Uterus (tissue), 4 donors: ENCODE measurements around the gene ATP6V1B1. TPM values are rescaled to one million over a fixed set of nuclear protein-coding genes. Genes with fewer than 3 reads are reported as not detected.

Experiments
- DNase-seq, 2 donors: peaks; one replicate each; pipeline ENCODE4 v3.0.0-alpha.2; 2019 to 2020
- H3K27ac ChIP-seq, 2 donors: fragments of 200-600 bp; sonication (generic); 1 replicate in 1 of 2; 2 replicates in 1 of 2; pipeline ENCODE4 v1.5.1; 2016 to 2018
- H3K27me3 ChIP-seq, 2 donors: fragments of 200-600 bp; sonication (generic); one replicate each; pipeline ENCODE4 v1.5.1; 2018 to 2019; ENCODE audit warnings: control low read depth in 1 of 2
- H3K36me3 ChIP-seq, 2 donors: fragments of 200-600 bp; sonication (generic); one replicate each; pipeline ENCODE4 v1.5.1; 2019; ENCODE audit warnings: control low read depth in 1 of 2
- H3K4me1 ChIP-seq, 2 donors: fragments of 200-600 bp; sonication (generic); one replicate each; pipeline ENCODE4 v1.5.1; 2018 to 2019; ENCODE audit warnings: control low read depth in 1 of 2
- H3K4me3 ChIP-seq, 2 donors: fragments of 200-600 bp; sonication (generic); 1 replicate in 1 of 2; 2 replicates in 1 of 2; pipeline ENCODE4 v1.5.1; 2018 to 2019; ENCODE audit warnings: mild to moderate bottlenecking in 1 of 2
- H3K9me3 ChIP-seq, 2 donors: fragments of 200-600 bp; sonication (generic); one replicate each; pipeline ENCODE4 v1.5.1; 2019; ENCODE audit warnings: control low read depth in 1 of 2
- POLR2A ChIP-seq, 2 donors: fragments of 450-650 bp; IDR thresholded peaks; one replicate each; pipeline ENCODE4 v1.6.1; 2016; ENCODE audit warnings: antibody characterized with exemption in 2 of 2, mild to moderate bottlenecking in 1 of 2, moderate library complexity in 1 of 2
- intact Hi-C: fragments of 100-400 bp; cut with DNase I; formaldehyde crosslinking; loops from one replicate; pipeline ENCODE4 v1.15.1; 2023; ENCODE audit warnings: low total_unique reads
- total RNA-seq, 4 donors: library from RNA; depleted of rRNA in 3 of 4; stranded (reverse); fragments of >200 nt in 3 of 4; gene quantifications; one replicate each; pipeline versions ENCODE4 v1.1.0 to v1.2.4, GENCODE V29; 2014 to 2023
- TF ChIP-seq, protein P1 (sequence below), 4 experiments: fragments of 200-600 bp in 2 of 4; fragments of 450-650 bp in 2 of 4; sonication (generic) in 2 of 4; IDR thresholded peaks; one replicate each; pipeline ENCODE4 v1.5.1; 2016 to 2019; ENCODE audit warnings: antibody characterized with exemption in 4 of 4, mild to moderate bottlenecking in 2 of 4, moderate library complexity in 1 of 4
- donor health status: DM: yes; HTN: yes; CAD: no.

Gene ATP6V1B1
- total RNA-seq, 4 donors from 2014 or later: 3.4 to 3.7 TPM; not detected in 2

DNA sequence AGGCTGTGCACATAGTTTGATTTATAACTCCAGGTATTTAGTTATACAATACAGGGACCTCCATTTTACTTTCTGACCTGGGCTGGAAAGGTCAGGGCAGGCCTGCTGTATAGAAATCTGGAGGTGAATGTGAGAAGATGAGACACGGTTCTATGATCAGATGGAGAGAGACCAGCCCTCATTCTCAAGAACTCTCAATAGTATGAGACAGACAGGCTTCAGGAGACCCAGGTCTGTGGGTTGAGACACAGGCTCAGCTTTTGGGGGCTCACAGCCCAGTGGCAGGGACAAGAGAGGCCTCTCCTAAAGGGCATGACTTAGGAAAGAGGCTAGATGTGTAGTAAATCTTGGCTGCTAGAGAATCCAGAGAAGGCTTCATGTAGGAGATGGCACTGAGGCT, 719 bp upstream of the ATP6V1B1 start:
- H3K9me3 ChIP-seq: no peaks in the 10 kb centered on the region
- no peaks in the 10 kb centered on the region for H3K27me3 ChIP-seq
- no peaks in the 10 kb centered on the region for H3K4me1 ChIP-seq
- no peak for DNase-seq
- no peak overlapping the region for H3K27ac ChIP-seq
- intact Hi-C loops: no loop called here
- H3K4me3 ChIP-seq: no peak overlapping the region
- no peak for TF ChIP-seq POLR2A (IDR thresholded peaks at IDR 0.05)
- TF ChIP-seq, protein P1, sequence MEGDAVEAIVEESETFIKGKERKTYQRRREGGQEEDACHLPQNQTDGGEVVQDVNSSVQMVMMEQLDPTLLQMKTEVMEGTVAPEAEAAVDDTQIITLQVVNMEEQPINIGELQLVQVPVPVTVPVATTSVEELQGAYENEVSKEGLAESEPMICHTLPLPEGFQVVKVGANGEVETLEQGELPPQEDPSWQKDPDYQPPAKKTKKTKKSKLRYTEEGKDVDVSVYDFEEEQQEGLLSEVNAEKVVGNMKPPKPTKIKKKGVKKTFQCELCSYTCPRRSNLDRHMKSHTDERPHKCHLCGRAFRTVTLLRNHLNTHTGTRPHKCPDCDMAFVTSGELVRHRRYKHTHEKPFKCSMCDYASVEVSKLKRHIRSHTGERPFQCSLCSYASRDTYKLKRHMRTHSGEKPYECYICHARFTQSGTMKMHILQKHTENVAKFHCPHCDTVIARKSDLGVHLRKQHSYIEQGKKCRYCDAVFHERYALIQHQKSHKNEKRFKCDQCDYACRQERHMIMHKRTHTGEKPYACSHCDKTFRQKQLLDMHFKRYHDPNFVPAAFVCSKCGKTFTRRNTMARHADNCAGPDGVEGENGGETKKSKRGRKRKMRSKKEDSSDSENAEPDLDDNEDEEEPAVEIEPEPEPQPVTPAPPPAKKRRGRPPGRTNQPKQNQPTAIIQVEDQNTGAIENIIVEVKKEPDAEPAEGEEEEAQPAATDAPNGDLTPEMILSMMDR (IDR thresholded peaks at IDR 0.05): no peak
- no peaks in the 10 kb centered on the region for H3K36me3 ChIP-seq

DNA sequence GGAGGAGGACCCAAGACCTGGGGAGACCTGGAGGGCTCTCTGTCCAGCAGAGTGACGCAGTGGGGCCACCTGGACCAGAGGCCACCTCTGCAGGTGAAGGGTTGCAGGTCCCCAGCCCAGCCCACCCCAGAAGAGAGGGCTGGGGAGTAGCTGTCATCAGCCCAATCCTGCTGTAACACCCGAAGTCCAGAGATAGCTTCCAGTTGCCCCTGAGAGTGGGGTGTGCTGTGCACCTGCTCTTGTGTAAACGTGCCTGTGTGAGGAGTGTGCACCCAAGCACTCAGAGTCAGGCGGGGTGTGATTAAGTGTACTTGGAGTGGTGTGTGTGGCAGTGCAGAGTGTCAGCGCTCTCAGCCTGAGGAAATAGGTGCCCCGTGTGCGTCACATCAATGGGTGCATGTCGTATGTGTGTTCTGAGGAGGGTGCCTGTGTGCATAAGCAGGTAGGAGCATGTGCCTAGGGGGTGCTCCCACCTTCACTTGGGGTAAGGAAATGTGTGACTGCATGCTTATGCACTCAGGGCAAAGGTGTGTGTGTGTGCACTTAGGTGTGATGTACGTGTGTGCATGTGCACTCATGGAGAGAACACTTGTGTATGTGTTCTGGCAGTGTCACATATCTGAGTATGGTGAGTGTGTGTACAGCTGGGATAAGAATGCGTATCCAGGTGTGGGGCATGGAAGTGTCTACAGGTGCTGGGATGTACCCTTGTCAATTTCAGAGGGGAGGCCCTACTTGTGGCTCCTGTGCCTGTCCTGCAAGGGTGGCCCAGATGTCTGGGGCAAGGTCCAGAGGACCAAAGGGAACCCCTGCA, 672 bp downstream of the ATP6V1B1 start:
- H3K27me3 ChIP-seq: no peaks in the 10 kb centered on the region
- H3K4me3 ChIP-seq: no peak overlapping the region
- no peaks in the 10 kb centered on the region for H3K4me1 ChIP-seq
- H3K9me3 ChIP-seq: no peaks in the 10 kb centered on the region
- H3K27ac ChIP-seq: no peak overlapping the region
- no peak for DNase-seq
- H3K36me3 ChIP-seq: no peaks in the 10 kb centered on the region
- intact Hi-C loops: no loop called here
- TF ChIP-seq, protein P1 (IDR thresholded peaks at IDR 0.05): no peak
- no peak for TF ChIP-seq POLR2A (IDR thresholded peaks at IDR 0.05)

DNA sequence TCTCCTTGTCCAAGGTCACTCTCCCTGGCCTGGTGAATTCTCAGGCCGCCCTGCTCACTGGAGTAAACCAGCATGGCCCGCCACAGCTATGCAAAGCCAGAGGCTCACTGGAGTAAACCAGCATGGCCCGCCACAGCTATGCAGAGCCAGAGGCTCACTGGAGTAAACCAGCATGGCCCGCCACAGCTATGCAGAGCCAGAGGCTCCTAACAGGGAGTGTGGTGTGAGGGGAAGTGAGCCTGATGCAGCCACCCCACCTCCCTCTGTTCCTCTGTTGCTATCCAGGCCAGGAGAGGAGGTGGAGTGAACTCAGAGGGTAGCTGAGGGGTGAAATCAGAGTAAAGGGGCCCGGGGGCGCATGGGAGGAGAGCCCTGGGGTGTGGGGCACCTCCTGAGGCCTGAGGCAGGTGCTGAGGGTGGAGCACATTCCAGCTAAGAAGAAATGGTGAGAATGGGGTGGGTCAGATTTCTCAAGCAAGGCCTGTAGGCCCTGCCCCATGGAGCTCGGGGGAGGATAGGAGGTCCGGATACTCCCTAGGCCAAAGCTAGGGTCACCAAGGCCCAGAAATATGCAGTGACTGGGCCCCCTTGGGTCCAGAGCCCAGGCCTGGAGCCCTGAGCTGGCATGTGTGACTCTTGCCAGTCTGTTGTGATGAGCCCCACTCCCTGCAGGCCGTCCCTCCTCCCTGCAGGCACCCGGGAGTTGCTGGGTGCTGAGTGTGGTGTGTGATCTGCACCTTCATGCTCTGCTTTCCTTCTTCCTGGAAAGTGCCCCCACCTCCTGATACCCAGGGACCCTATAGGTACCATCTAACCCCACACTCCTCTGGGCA, 1.5 kb downstream of the ATP6V1B1 start:
- Histone ChIP-seq H3K27me3 (no peaks in the 10 kb centered on the region), H3K4me1 (no peaks in the 10 kb centered on the region), H3K9me3 (no peaks in the 10 kb centered on the region), H3K36me3 (no peaks in the 10 kb centered on the region), H3K4me3 (no peak overlapping the region), H3K27ac (no peak overlapping the region)
- TF ChIP-seq, protein P1 (IDR thresholded peaks at IDR 0.05): no peak
- no peak for TF ChIP-seq POLR2A (IDR thresholded peaks at IDR 0.05)
- intact Hi-C loops: no loop called here
- DNase-seq: no peak

DNA sequence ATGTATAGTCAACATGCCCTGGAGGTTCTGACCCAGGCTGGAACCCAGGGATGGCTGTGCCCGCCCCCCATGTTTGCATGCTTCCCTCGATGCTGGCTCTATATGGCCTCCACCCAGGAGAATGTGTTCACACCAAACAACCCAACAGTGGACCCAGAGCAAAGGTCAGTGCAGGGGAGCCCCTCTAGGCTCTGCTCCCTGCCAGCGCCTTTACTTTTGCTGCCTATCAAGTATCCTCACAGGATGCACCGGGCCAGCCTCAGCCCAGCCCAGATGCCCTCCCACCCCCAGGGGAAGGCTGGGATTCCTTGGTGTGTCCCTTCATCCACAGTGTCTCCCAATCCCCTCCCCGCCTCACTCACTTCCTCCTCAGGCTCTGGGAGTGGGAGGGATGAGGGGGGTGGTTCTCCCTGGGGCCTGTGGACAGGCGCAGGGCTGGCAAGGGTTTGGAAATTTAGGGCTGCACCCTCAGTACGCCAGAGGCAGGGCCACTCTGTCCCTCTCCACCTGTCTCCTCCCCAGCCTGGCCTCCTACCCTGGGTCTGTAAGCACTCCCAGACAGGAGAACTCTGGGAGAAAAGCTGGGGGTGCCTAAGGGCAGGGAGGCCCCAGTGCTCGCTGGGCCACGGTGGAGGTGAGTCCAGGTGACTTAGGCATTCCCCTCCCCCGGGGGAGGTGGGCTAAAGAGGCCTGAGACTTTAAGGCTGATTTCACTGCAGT, 2.3 kb downstream of the ATP6V1B1 start:
- no peaks in the 10 kb centered on the region for H3K27me3 ChIP-seq
- no peaks in the 10 kb centered on the region for H3K36me3 ChIP-seq
- TF ChIP-seq, protein P1 (IDR thresholded peaks at IDR 0.05): no peak
- no peak overlapping the region for H3K27ac ChIP-seq
- intact Hi-C loops: no loop called here
- no peaks in the 10 kb centered on the region for H3K9me3 ChIP-seq
- no peak overlapping the region for H3K4me3 ChIP-seq
- DNase-seq: no peak
- no peaks in the 10 kb centered on the region for H3K4me1 ChIP-seq
